Measurements from ENCODE around the gene LRRK2.

DNA sequence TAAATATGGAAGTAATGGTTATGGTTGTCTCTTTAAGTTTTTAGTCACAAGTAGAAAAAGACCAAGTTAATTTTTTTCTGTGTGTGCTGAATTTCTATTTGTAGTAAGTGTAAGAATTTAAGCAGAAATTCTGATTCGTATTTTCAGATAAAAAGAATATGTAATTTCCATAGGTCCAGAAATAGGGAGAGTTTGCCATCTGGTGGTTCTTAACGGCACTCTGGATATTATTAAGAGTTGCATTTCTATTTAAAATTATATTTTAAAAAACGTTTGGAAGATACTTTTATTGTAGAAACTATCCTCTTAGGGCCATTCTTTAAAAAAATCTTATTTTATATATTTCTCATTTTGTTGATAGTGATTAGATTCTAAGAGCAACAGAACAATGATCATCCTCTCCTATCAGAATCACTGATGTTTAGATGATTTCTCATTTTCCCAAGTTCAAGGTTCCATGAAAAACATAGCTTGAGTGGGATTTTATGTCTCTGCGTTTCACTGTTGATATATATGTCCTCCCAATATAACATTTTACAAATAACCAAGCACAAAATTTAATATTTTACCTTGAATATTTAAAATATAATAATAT lies 88.3 kb downstream of the LRRK2 start:
- TF ChIP-seq CTCF (IDR thresholded peaks at IDR 0.05; ENCODE audit: low read length) (peak; percentile 43), EZH2phosphoT487 (IDR thresholded peaks at IDR 0.05; ENCODE audit: low read length) (no peak)

Measured in MM.1S (cell line).